Endothelial cell (in vitro differentiated cells): ENCODE data around the gene USP31. TPM values are rescaled to one million over a fixed set of nuclear protein-coding genes. Genes with fewer than 3 reads are reported as not detected.
A peak's percentile ranks its signal among the peaks of the same experiment; 100 is the strongest.

Experiments used
- DNase-seq: peaks from one replicate; pipeline ENCODE4 v3.0.0; 2021; ENCODE audit warnings: low spot score
- H3K27ac Mint-ChIP-seq: one replicate; pipeline ENCODE4 v1.8.0; 2021; ENCODE audit warnings: mixed read lengths, inconsistent platforms; ENCODE audit not compliant: unreplicated experiment
- H3K27me3 Mint-ChIP-seq: one replicate; pipeline ENCODE4 v1.8.0; 2021; ENCODE audit warnings: mild to moderate bottlenecking, moderate library complexity, mixed read lengths, inconsistent platforms; ENCODE audit not compliant: unreplicated experiment
- H3K36me3 Mint-ChIP-seq: one replicate; pipeline ENCODE4 v1.8.0; 2021; ENCODE audit warnings: mild to moderate bottlenecking, low read depth, mixed read lengths, inconsistent platforms; ENCODE audit not compliant: unreplicated experiment
- H3K4me1 Mint-ChIP-seq: one replicate; pipeline ENCODE4 v1.8.0; 2021; ENCODE audit warnings: mild to moderate bottlenecking, mixed read lengths, inconsistent platforms; ENCODE audit not compliant: unreplicated experiment
- H3K4me3 Mint-ChIP-seq: one replicate; pipeline ENCODE4 v1.8.0; 2021; ENCODE audit warnings: mild to moderate bottlenecking, mixed read lengths, inconsistent platforms; ENCODE audit not compliant: unreplicated experiment
- H3K9me3 Mint-ChIP-seq: one replicate; pipeline ENCODE4 v1.8.0; 2021; ENCODE audit warnings: mixed read lengths, inconsistent platforms; ENCODE audit not compliant: unreplicated experiment
- total RNA-seq: library from RNA; stranded (reverse); fragmentation: NEBNext Ultra II Directional; extraction: Animal tissue kit (Norgen Biotek cat#: 25700); gene quantifications from one replicate; pipeline ENCODE4 v1.2.1, GENCODE V29; 2021; ENCODE audit not compliant: unreplicated experiment
- TF ChIP-seq, protein P1 (sequence below): fragments of 200-600 bp; sonication (generic); IDR thresholded peaks from one replicate; pipeline ENCODE4 v1.5.0; 2021; ENCODE audit warnings: antibody characterized with exemption; ENCODE audit not compliant: unreplicated experiment

The USP31 gene
- total RNA-seq, 1 donor from 2014 or later: 32.0 TPM

GRCh38 chr16:23061669-23062068 lies 87.6 kb downstream of the USP31 start:
- no peaks in the 10 kb centered on the region for H3K9me3 Mint-ChIP-seq

GRCh38 chr16:23060458-23061320 lies 88.6 kb downstream of the USP31 start:
- TF ChIP-seq, protein P1, sequence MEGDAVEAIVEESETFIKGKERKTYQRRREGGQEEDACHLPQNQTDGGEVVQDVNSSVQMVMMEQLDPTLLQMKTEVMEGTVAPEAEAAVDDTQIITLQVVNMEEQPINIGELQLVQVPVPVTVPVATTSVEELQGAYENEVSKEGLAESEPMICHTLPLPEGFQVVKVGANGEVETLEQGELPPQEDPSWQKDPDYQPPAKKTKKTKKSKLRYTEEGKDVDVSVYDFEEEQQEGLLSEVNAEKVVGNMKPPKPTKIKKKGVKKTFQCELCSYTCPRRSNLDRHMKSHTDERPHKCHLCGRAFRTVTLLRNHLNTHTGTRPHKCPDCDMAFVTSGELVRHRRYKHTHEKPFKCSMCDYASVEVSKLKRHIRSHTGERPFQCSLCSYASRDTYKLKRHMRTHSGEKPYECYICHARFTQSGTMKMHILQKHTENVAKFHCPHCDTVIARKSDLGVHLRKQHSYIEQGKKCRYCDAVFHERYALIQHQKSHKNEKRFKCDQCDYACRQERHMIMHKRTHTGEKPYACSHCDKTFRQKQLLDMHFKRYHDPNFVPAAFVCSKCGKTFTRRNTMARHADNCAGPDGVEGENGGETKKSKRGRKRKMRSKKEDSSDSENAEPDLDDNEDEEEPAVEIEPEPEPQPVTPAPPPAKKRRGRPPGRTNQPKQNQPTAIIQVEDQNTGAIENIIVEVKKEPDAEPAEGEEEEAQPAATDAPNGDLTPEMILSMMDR: peak; percentile 80
- no peaks in the 10 kb centered on the region for H3K4me1 Mint-ChIP-seq
- no peak overlapping the region for H3K27ac Mint-ChIP-seq
- no peaks in the 10 kb centered on the region for H3K9me3 Mint-ChIP-seq
- H3K4me3 Mint-ChIP-seq: no peak overlapping the region
- H3K36me3 Mint-ChIP-seq: no peaks in the 10 kb centered on the region
- peak; percentile 69 for DNase-seq
- H3K27me3 Mint-ChIP-seq: no peaks in the 10 kb centered on the region

More at GRCh38 chr16:23061669-23062068, 87.6 kb downstream of the USP31 start:
- Mint-ChIP-seq H3K4me3 (no peak overlapping the region), H3K4me1 (no peaks in the 10 kb centered on the region), H3K27ac (no peak overlapping the region), H3K27me3 (no peaks in the 10 kb centered on the region), H3K36me3 (peaks cover 3% of the 10 kb centered on the region)
- no peak for DNase-seq
- TF ChIP-seq, protein P1: no peak

DNA sequence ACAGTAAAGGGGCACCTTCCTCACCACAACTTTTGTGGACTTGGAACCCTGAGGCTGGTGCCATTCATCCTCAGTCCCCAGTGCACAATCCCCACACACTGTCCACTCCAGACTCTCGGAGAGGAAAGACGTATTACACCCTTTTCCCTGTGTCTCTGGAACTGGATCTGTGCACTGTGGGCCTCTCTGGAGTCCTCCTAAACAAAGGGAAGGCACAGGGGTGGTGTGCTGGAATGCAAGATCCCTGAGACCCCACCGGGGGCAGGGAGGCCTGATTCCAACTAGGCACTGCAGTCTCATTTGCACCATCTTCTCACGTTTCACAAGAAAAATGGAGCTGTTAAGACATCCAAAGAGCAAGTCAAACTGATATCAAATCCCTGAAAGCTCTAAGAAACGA lies 89.8 kb downstream of the USP31 start:
- no peaks in the 10 kb centered on the region for H3K27me3 Mint-ChIP-seq
- no peak overlapping the region for H3K27ac Mint-ChIP-seq
- TF ChIP-seq, protein P1: no peak
- no peaks in the 10 kb centered on the region for H3K36me3 Mint-ChIP-seq
- H3K4me1 Mint-ChIP-seq: no peaks in the 10 kb centered on the region
- H3K9me3 Mint-ChIP-seq: no peaks in the 10 kb centered on the region
- H3K4me3 Mint-ChIP-seq: no peak overlapping the region
- DNase-seq: no peak

DNA sequence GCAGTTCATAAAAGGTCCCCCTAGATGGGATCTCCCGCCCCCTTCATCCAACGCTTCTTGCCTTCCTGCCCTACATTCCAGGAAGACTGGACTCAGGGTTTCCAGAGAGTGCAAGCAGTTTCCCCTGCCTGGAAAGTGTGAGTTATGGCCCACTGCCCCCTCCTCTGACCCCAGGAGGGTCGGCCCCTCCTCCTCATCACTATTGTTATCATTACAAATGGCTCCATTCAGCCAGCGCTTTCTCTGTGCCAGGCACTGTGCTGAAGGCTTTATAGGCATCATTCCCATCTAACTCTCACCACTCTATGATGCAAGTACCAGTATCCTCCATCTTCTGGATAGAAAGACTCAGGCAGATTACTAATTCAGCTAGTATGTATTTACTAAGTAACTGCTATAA lies 90.7 kb downstream of the USP31 start:
- Mint-ChIP-seq H3K4me1 (no peaks in the 10 kb centered on the region), H3K36me3 (no peaks in the 10 kb centered on the region), H3K9me3 (no peaks in the 10 kb centered on the region), H3K27ac (no peak overlapping the region), H3K4me3 (no peak overlapping the region), H3K27me3 (no peaks in the 10 kb centered on the region)
- no peak for DNase-seq
- TF ChIP-seq, protein P1: no peak

- Mint-ChIP-seq H3K27me3 (no peaks in the 10 kb centered on the region), H3K4me1 (no peaks in the 10 kb centered on the region), H3K27ac (no peak overlapping the region), H3K4me3 (no peak overlapping the region), H3K9me3 (no peaks in the 10 kb centered on the region), H3K36me3 (no peaks in the 10 kb centered on the region)
- DNase-seq: no peak
- TF ChIP-seq, protein P1: no peak
These were observed 92.1 kb downstream of the USP31 start for GRCh38 chr16:23057013-23057596.
